GM20431 (cell line): ENCODE measurements around the gene NYAP1.
"Not testable (repeated sequence)": the region's sequence is repeated elsewhere in the genome, so short reads cannot be mapped to it uniquely, and the experiment has no call there.

Experiments
- in situ Hi-C: fragments of 300-500 bp; cut with MseI, MboI; formaldehyde crosslinking; loops from one replicate; pipeline ENCODE4 v1.15.0; 2020; ENCODE audit warnings: low sequenced_read_pairs; ENCODE audit not compliant: unreplicated experiment

The NYAP1 gene

GRCh38 chr7:100483722-100484672, at the start of gene NYAP1:
TSS of gene NYAP1 (plus strand) at chr7:100483927. CDS start at chr7:100485312, 1,385 bp downstream.
- in situ Hi-C loops = loop anchor here (10.0 to 25.0 kb wide), 2 partner anchors 71 to 203 kb away; partner anchors contain the start of gene GIGYF1

- in situ Hi-C loops = no loop called here
These were observed 49.2 kb upstream of the NYAP1 start for GRCh38 chr7:100434297-100435144.

GRCh38 chr7:100435401-100436304, 48.1 kb upstream of the NYAP1 start:
- in situ Hi-C loops = no loop called here

- in situ Hi-C loops = no loop called here
These were observed 46.3 kb upstream of the NYAP1 start for GRCh38 chr7:100437150-100438100.

GRCh38 chr7:100438172-100438571, 45.6 kb upstream of the NYAP1 start:
- in situ Hi-C loops = no loop called here

GRCh38 chr7:100438731-100439130, 45.0 kb upstream of the NYAP1 start:
- in situ Hi-C loops = not testable (repeated sequence)

GRCh38 chr7:100439244-100439643, 44.5 kb upstream of the NYAP1 start:
- in situ Hi-C loops = not testable (repeated sequence)

GRCh38 chr7:100441641-100442535, 41.8 kb upstream of the NYAP1 start:
- in situ Hi-C loops = no loop called here

- in situ Hi-C loops = no loop called here
These were observed 40.5 kb upstream of the NYAP1 start for GRCh38 chr7:100443096-100443840.

GRCh38 chr7:100444311-100445278, 39.1 kb upstream of the NYAP1 start:
- in situ Hi-C loops = no loop called here

- in situ Hi-C loops = no loop called here
These were observed 37.7 kb upstream of the NYAP1 start for GRCh38 chr7:100446040-100446439.

- in situ Hi-C loops = not testable (repeated sequence)
These were observed 36.4 kb upstream of the NYAP1 start for GRCh38 chr7:100447363-100447762.

GRCh38 chr7:100449190-100449795, 34.4 kb upstream of the NYAP1 start:
- in situ Hi-C loops = no loop called here

- in situ Hi-C loops = no loop called here
These were observed 31.2 kb upstream of the NYAP1 start for GRCh38 chr7:100452513-100452912.

- in situ Hi-C loops = not testable (repeated sequence)
These were observed 29.9 kb upstream of the NYAP1 start for GRCh38 chr7:100453854-100454253.
